SK-N-SH (cell line): ENCODE results near the gene RAVER1. TPM values are rescaled to one million over a fixed set of nuclear protein-coding genes. Genes with fewer than 3 reads are reported as not detected.

ENCODE experiments used
- CTCF ChIA-PET: fragments of 300-600, 350-600 bp; formaldehyde crosslinking; extraction: SDS; loops from one replicate; lab custom pipeline; 2021; lab: Yijun Ruan, JAX
- POLR2A ChIA-PET: fragments of 350-600 bp; sonication (Branson Sonifier 250); formaldehyde crosslinking; extraction: SDS; loops from one replicate; lab custom pipeline; 2020; ENCODE audit warnings: antibody characterized with exemption, inconsistent platforms; lab: Yijun Ruan, JAX
- DNase-seq: peaks from one replicate; pipeline ENCODE4 v3.0.0; 2012
- H2AFZ ChIP-seq: fragments of 200-600 bp; sonication (generic); 2 replicates; pipeline ENCODE4 v1.8.1; 2016; ENCODE audit warnings: antibody characterized with exemption, mild to moderate bottlenecking, low read depth
- H3F3A ChIP-seq: fragments of 200-600 bp; sonication (generic); replicated peaks from 2 replicates; pipeline ENCODE3; 2016; ENCODE audit warnings: antibody characterized with exemption, mild to moderate bottlenecking; ENCODE audit not compliant: insufficient read depth
- H3K27ac ChIP-seq, 2 experiments: fragments of 200-500 bp in 1 of 2; fragments of 200-600 bp in 1 of 2; sonication (Bioruptor generic) in 1 of 2; sonication (generic), shearing (Covaris generic) in 1 of 2; 2 replicates each; pipeline versions ENCODE4 v1.5.1 to v1.6.1; 2014 to 2016; ENCODE audit warnings: low read depth in 2 of 2, inconsistent platforms in 1 of 2, low read length in 1 of 2, mild to moderate bottlenecking in 1 of 2, mixed read lengths in 1 of 2
- H3K27me3 ChIP-seq: fragments of 200-600 bp; sonication (generic), shearing (Covaris generic); 2 replicates; pipeline ENCODE4 v1.6.1; 2016; ENCODE audit warnings: mixed run types; ENCODE audit not compliant: insufficient read depth
- H3K36me3 ChIP-seq, 2 experiments: fragments of 200-500 bp in 1 of 2; fragments of 200-600 bp in 1 of 2; sonication (Bioruptor generic) in 1 of 2; sonication (generic) in 1 of 2; replicated peaks in 1 of 2; 2 replicates each; pipeline versions ENCODE3 to v1.5.1; 2014 to 2016; ENCODE audit warnings: low read length in 1 of 2, mild to moderate bottlenecking in 1 of 2; ENCODE audit not compliant: insufficient read depth in 2 of 2, control insufficient read depth in 1 of 2
- H3K4me1 ChIP-seq, 2 experiments: fragments of 200-500 bp in 1 of 2; fragments of 200-600 bp in 1 of 2; sonication (Bioruptor generic) in 1 of 2; sonication (generic), shearing (Covaris generic) in 1 of 2; 2 replicates each; pipeline versions ENCODE4 v1.5.1 to v1.6.1; 2014 to 2016; ENCODE audit warnings: low read depth in 1 of 2, low read length in 1 of 2, mixed run types in 1 of 2; ENCODE audit not compliant: insufficient read depth in 2 of 2, control insufficient read depth in 1 of 2
- H3K4me2 ChIP-seq: fragments of 200-600 bp; sonication (generic), shearing (Covaris generic); 2 replicates; pipeline ENCODE4 v1.6.1; 2017; ENCODE audit warnings: mixed run types
- H3K4me3 ChIP-seq, 2 experiments: fragments of 200-500 bp in 1 of 2; fragments of 200-600 bp in 1 of 2; sonication (Bioruptor generic) in 1 of 2; sonication (generic), shearing (Covaris generic) in 1 of 2; 2 replicates each; pipeline versions ENCODE4 v1.5.1 to v1.8.1; 2014 to 2016; ENCODE audit warnings: low read depth in 2 of 2, inconsistent platforms in 1 of 2, low read length in 1 of 2, mild to moderate bottlenecking in 1 of 2, mixed read lengths in 1 of 2, moderate library complexity in 1 of 2
- H3K79me2 ChIP-seq: fragments of 200-600 bp; sonication (generic); 2 replicates; pipeline ENCODE4 v1.8.1; 2017; ENCODE audit warnings: mild to moderate bottlenecking; ENCODE audit not compliant: insufficient read depth
- H3K9ac ChIP-seq: fragments of 200-600 bp; sonication (generic); 2 replicates; pipeline ENCODE4 v1.6.1; 2017; ENCODE audit warnings: mixed run types
- H3K9me2 ChIP-seq: fragments of 200-600 bp; sonication (generic); 2 replicates; pipeline ENCODE4 v1.6.1; 2017; ENCODE audit warnings: mixed run types
- H3K9me3 ChIP-seq: fragments of 200-600 bp; sonication (generic); 2 replicates; pipeline ENCODE4 v1.6.1; 2017; ENCODE audit warnings: mixed run types, mild to moderate bottlenecking, moderate library complexity
- H4K20me1 ChIP-seq: fragments of 200-600 bp; sonication (generic); 2 replicates; pipeline ENCODE4 v1.6.1; 2017; ENCODE audit warnings: mild to moderate bottlenecking, mixed run types; ENCODE audit not compliant: insufficient read depth
- CHD2 ChIP-seq: fragments of 150-350 bp; IDR thresholded peaks from 2 replicates; pipeline ENCODE4 v1.6.1; 2018; ENCODE audit warnings: low read length; ENCODE audit not compliant: partially characterized antibody
- EZH2phosphoT487 ChIP-seq: fragments of 200-600 bp; sonication (generic); IDR thresholded peaks from 2 replicates; pipeline ENCODE4 v1.6.1; 2017; ENCODE audit warnings: low read depth, mixed run types, mild to moderate bottlenecking, antibody characterized with exemption, moderate library complexity, borderline replicate concordance
- GABPA ChIP-seq: IDR thresholded peaks from 2 replicates; pipeline ENCODE4 v1.4.0; 2012; ENCODE audit warnings: low read depth, mild to moderate bottlenecking
- GATA2 ChIP-seq: sonication (generic); formaldehyde crosslinking; IDR thresholded peaks from 2 replicates; pipeline ENCODE4 v1.5.0; 2020; ENCODE audit warnings: mild to moderate bottlenecking, missing genetic modification reagents
- MEF2A ChIP-seq: IDR thresholded peaks from 2 replicates; pipeline ENCODE4 v1.4.0; 2012; ENCODE audit warnings: low read depth, borderline replicate concordance
- MXI1 ChIP-seq: IDR thresholded peaks from 2 replicates; pipeline ENCODE4 v1.6.1; 2012; ENCODE audit warnings: mild to moderate bottlenecking, low read depth, low read length, improper control_type of control experiment
- NRF1 ChIP-seq: IDR thresholded peaks from 2 replicates; pipeline ENCODE4 v1.6.1; 2012; ENCODE audit warnings: low read depth, mild to moderate bottlenecking, low read length
- RCOR1 ChIP-seq: fragments of 150-350 bp; IDR thresholded peaks from 2 replicates; pipeline ENCODE4 v1.6.1; 2017; ENCODE audit warnings: antibody characterized with exemption, low read length
- SMC3 ChIP-seq: IDR thresholded peaks from 2 replicates; pipeline ENCODE4 v1.6.1; 2012; ENCODE audit warnings: low read depth, low read length, improper control_type of control experiment
- TCF12 ChIP-seq: IDR thresholded peaks from 2 replicates; pipeline ENCODE4 v1.4.0; 2012
- ZBTB33 ChIP-seq: IDR thresholded peaks from 2 replicates; pipeline ENCODE4 v1.4.0; 2012; ENCODE audit warnings: low read depth, borderline replicate concordance
- WGBS: methylation state at CpG from one replicate; pipeline ENCODE4 v1.1.6; 2017; ENCODE audit warnings: low lambda C conversion rate; 5-methylcytosine and 5-hydroxymethylcytosine counted together
- polyA plus RNA-seq, 3 experiments: library from polyadenylated mRNA; depleted of rRNA; stranded (reverse); fragments of >200 nt; gene quantifications; 2 replicates each; pipeline ENCODE4 v1.2.3, GENCODE V29; 2012

The RAVER1 gene
- polyA plus RNA-seq, 1 of the 3 experiments (the other 2 are of a cell fraction) = 8.2 TPM

DNA sequence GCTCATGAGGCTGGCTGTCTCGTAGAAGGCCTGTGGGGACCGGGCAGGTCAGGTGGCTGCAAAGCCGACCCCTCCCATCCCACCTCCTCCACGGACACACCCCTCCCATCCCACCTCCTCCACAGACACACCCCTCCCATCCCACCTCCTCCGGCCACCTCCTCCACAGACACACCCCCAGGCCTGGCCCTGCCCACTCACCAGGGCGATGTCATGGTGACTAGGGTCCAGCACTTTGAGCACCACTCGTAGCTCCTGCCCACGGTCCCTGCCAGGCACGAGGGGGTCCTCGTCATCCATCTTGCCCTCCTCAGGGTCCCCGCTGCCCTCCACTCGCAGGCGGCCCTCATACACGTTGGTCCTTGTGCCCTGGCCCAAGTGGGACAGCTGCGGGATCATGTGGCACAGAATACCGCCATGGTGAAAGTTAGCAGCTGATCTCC is 28.3 kb upstream of the RAVER1 start:
- no peaks in the 10 kb centered on the region for H3K79me2 ChIP-seq
- 88% methylated on average over 16 of the region's 16 CpGs for WGBS
- no peak overlapping the region for H2AFZ ChIP-seq
- H3K4me1 ChIP-seq = no peaks in the 10 kb centered on the region
- no peaks in the 10 kb centered on the region for H3F3A ChIP-seq
- no peak overlapping the region for H3K9ac ChIP-seq
- ChIA-PET CTCF (interaction anchor here (0.8 to 1.2 kb wide), 3 partner anchors 55 to 103 kb away, joined by 3 read pairs; no protein-coding TSS in a partner anchor), POLR2A (no interaction called here)
- H3K27me3 ChIP-seq = no peaks in the 10 kb centered on the region
- no peak overlapping the region for H3K4me2 ChIP-seq
- no peak overlapping the region for H3K27ac ChIP-seq
- H4K20me1 ChIP-seq = no peaks in the 10 kb centered on the region
- peaks cover 6 to 24% of the 10 kb centered on the region in 2 experiments for H3K36me3 ChIP-seq
- H3K4me3 ChIP-seq = no peak overlapping the region
- no peaks in the 10 kb centered on the region for H3K9me3 ChIP-seq
- no peaks in the 10 kb centered on the region for H3K9me2 ChIP-seq
- no peak for TF ChIP-seq CHD2
- no peak for TF ChIP-seq MXI1
- no peak for DNase-seq

- H3K27me3 ChIP-seq = no peaks in the 10 kb centered on the region
- CTCF ChIA-PET = interaction anchor here (0.9 kb wide), 1 partner anchor 33 kb away, joined by 3 read pairs; no protein-coding TSS in a partner anchor
- H3K36me3 ChIP-seq = peaks cover 11% of the 10 kb centered on the region in 2 experiments
- no peak overlapping the region for H2AFZ ChIP-seq
- POLR2A ChIA-PET = no interaction called here
- no peaks in the 10 kb centered on the region for H3F3A ChIP-seq
- no peaks in the 10 kb centered on the region for H3K4me1 ChIP-seq
- H3K79me2 ChIP-seq = no peaks in the 10 kb centered on the region
- no peak for TF ChIP-seq GABPA
- TF ChIP-seq SMC3 = no peak
- TF ChIP-seq TCF12 = no peak
- no peak for TF ChIP-seq MEF2A
- no peak for TF ChIP-seq ZBTB33
- TF ChIP-seq EZH2phosphoT487 = no peak
- TF ChIP-seq RCOR1 = no peak
- no peak for TF ChIP-seq NRF1
- no peak for TF ChIP-seq MXI1
- TF ChIP-seq GATA2 (CRISPR knock-in tag) = no peak
- no peaks in the 10 kb centered on the region for H3K9me3 ChIP-seq
- H4K20me1 ChIP-seq = no peaks in the 10 kb centered on the region
- no peak for DNase-seq
- no peaks in the 10 kb centered on the region for H3K9me2 ChIP-seq
- H3K27ac ChIP-seq = no peak overlapping the region
- no peak overlapping the region for H3K9ac ChIP-seq
- 98% methylated on average over 6 of the region's 12 CpGs for WGBS
- H3K4me3 ChIP-seq = no peak overlapping the region
- no peak overlapping the region for H3K4me2 ChIP-seq
Observed at GRCh38 chr19:10356431-10356830, 23.1 kb upstream of the RAVER1 start.
